Measurements from ENCODE around the gene TMEM184A.
A peak's percentile ranks its signal among the peaks of the same experiment; 100 is the strongest.
"Not testable (repeated sequence)": the region's sequence is repeated elsewhere in the genome, so short reads cannot be mapped to it uniquely, and the experiment has no call there.

TMEM184A gene

DNA sequence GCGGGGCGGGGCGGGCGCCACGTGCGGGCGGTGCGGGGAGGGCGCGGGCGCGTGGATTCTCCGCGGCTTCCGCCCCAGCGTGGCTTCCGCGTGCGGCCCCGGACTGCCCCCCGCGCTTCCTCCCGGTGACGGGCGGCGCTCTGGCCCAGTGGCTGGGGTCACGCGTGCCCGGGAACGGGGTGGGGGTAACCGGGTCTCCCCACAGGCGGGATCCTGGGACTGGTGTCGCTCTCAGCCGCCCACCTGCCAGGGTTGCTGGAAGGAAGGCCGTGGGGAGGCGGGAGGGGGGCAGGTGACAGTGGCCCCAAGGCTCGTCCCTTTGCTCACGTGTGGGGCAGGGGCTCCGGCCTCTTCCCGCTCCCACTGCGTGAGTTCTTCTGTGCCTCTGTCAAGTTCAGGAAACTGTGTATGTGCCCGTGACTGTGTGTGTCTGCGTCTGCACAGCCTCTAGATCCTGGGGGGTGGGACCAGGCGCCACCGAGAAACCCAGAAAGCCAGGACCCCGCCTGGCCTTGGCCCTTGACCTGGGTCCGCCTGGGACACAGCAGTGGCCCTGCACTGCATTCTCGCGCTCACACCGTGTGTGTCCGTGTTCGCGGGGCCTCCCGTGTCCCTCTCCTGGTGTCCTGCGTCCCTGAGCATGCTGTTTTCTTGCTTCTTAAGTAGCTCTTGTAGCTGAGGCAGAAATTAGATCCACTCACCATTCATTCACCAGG, 24.6 kb downstream of the TMEM184A start:
- Mint-ChIP-seq H3K9me3 (no peaks in the 10 kb centered on the region), H3K4me3 (peak overlapping the region; percentile 87 to 89), H3K36me3 (peaks cover 3 to 16% of the 10 kb centered on the region in 2 donors), H3K27ac (peak overlapping the region; percentile 93), H3K4me1 (peaks cover 22 to 34% of the 10 kb centered on the region in 2 donors), H3K27me3 (peaks cover 0 to 5% of the 10 kb centered on the region in 2 donors)
- peak; percentile 14 to 26 for ATAC-seq (replicated peaks)
- DNase-seq = no peak

GRCh38 chr7:1530946-1531262, 25.1 kb downstream of the TMEM184A start:
- Mint-ChIP-seq H3K36me3 (peaks cover 3 to 16% of the 10 kb centered on the region in 2 donors), H3K4me1 (peaks cover 21 to 34% of the 10 kb centered on the region in 2 donors), H3K27ac (no peak overlapping the region), H3K9me3 (no peaks in the 10 kb centered on the region), H3K4me3 (no peak overlapping the region), H3K27me3 (peaks cover 0 to 9% of the 10 kb centered on the region in 2 donors)
- ATAC-seq (replicated peaks) (peak; percentile 18 to 30), DNase-seq (no peak)

DNA sequence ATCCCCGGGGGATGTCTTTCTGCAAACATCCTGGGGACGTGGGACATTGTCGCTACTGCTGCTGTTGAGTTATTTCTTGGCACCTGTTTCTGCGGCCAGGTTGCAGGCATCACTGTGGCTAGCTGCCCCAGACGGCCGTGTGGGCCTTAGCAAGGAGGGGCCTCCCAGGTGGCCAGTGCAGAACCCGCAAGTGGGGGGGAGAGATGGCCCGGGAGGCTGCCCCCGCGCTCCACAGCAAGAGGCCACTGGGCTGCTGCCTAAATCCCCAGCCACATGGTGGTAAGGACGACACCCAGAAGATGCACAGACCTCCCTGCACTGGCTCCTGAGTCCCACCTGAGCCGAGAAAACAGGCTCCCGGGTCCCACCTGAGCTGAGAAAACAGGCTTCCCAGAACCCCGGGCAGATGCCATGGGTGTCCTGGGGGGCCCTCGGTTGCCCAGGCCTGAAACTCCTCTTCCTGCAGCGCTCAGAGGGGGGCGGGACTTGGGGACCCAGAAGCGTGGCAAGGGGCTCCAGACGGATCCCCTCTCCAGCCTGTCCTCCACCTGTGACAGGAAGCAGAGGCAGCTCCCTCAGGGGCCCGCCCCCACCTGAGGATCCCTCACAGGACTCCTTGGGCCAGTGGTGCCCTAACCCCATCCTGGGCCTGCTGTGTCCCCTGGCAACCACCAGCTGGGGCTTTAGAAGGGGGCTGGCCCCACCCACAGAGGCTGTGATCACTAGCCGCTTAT, 26.5 kb downstream of the TMEM184A start:
- DNase-seq (no peak), ATAC-seq (replicated peaks) (no peak)
- peak overlapping the region; percentile 74 to 75 for H3K4me3 Mint-ChIP-seq
- peaks cover 21 to 33% of the 10 kb centered on the region in 2 donors for H3K4me1 Mint-ChIP-seq
- H3K27ac Mint-ChIP-seq = peak overlapping the region; percentile 62
- no peaks in the 10 kb centered on the region for H3K9me3 Mint-ChIP-seq
- H3K27me3 Mint-ChIP-seq = peaks cover 0 to 12% of the 10 kb centered on the region in 2 donors
- peaks cover 3 to 13% of the 10 kb centered on the region in 2 donors for H3K36me3 Mint-ChIP-seq

GRCh38 chr7:1526271-1526754, 29.7 kb downstream of the TMEM184A start:
- H3K27ac Mint-ChIP-seq = peak overlapping the region; percentile 9
- no peak overlapping the region for H3K4me3 Mint-ChIP-seq
- DNase-seq (no peak), ATAC-seq (replicated peaks) (no peak)
- H3K4me1 Mint-ChIP-seq = peaks cover 8% of the 10 kb centered on the region in 2 donors
- H3K9me3 Mint-ChIP-seq = peaks cover 0 to 2% of the 10 kb centered on the region in 2 donors
- H3K36me3 Mint-ChIP-seq = no peaks in the 10 kb centered on the region
- peaks cover 0 to 12% of the 10 kb centered on the region in 2 donors for H3K27me3 Mint-ChIP-seq

- peaks cover 0 to 2% of the 10 kb centered on the region in 2 donors for H3K9me3 Mint-ChIP-seq
- ATAC-seq (replicated peaks) (no peak), DNase-seq (no peak)
- H3K27me3 Mint-ChIP-seq = peaks cover 0 to 12% of the 10 kb centered on the region in 2 donors
- no peak overlapping the region for H3K4me3 Mint-ChIP-seq
- H3K4me1 Mint-ChIP-seq = peaks cover 8 to 11% of the 10 kb centered on the region in 2 donors
- H3K36me3 Mint-ChIP-seq = no peaks in the 10 kb centered on the region
- H3K27ac Mint-ChIP-seq = no peak overlapping the region
These were observed 30.6 kb downstream of the TMEM184A start for GRCh38 chr7:1525409-1525808.

- Mint-ChIP-seq H3K27ac (no peak overlapping the region), H3K4me3 (no peak overlapping the region), H3K9me3 (peaks cover 8 to 9% of the 10 kb centered on the region in 2 donors), H3K36me3 (peaks cover 0 to 6% of the 10 kb centered on the region in 2 donors), H3K4me1 (peaks cover 8 to 11% of the 10 kb centered on the region in 2 donors), H3K27me3 (peaks cover 0 to 12% of the 10 kb centered on the region in 2 donors)
- no peak for ATAC-seq (replicated peaks)
- no peak for DNase-seq
These were observed 32.2 kb downstream of the TMEM184A start for GRCh38 chr7:1523844-1524243.

DNA sequence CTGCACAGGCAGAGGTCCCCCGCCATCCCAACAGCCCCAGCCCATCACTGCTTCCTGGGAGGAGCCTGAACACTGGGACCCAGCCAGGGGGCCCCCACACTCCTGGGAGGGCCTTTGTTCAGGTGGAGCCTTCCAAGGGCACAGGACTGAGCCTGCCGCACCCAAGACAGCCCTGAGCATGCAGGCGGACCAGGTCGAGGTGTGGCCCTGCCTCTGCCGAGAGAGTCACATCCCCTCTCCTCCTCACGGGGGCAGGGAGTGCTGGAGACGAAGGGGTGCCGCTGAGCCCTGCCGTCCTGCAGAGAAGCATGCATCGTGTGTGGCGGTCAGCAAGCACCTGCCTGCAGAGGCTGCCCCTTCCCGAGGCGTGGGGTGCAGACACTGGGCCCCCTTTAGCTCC, 32.8 kb downstream of the TMEM184A start:
- Mint-ChIP-seq H3K36me3 (peaks cover 0 to 6% of the 10 kb centered on the region in 2 donors), H3K27ac (no peak overlapping the region), H3K9me3 (peaks cover 8 to 10% of the 10 kb centered on the region in 2 donors), H3K4me1 (peaks cover 8 to 11% of the 10 kb centered on the region in 2 donors), H3K4me3 (no peak overlapping the region), H3K27me3 (peaks cover 0 to 12% of the 10 kb centered on the region in 2 donors)
- ATAC-seq (replicated peaks) = no peak
- DNase-seq = no peak

- Mint-ChIP-seq H3K36me3 (peaks cover 0 to 6% of the 10 kb centered on the region in 2 donors), H3K27me3 (peaks cover 0 to 7% of the 10 kb centered on the region in 2 donors), H3K9me3 (peaks cover 8 to 10% of the 10 kb centered on the region in 2 donors), H3K27ac (no peak overlapping the region), H3K4me1 (peaks cover 6 to 11% of the 10 kb centered on the region in 2 donors), H3K4me3 (no peak overlapping the region)
- ATAC-seq (replicated peaks) (peak; percentile 29 to 61), DNase-seq (no peak)
These were observed 34.5 kb downstream of the TMEM184A start for GRCh38 chr7:1521456-1521855.

DNA sequence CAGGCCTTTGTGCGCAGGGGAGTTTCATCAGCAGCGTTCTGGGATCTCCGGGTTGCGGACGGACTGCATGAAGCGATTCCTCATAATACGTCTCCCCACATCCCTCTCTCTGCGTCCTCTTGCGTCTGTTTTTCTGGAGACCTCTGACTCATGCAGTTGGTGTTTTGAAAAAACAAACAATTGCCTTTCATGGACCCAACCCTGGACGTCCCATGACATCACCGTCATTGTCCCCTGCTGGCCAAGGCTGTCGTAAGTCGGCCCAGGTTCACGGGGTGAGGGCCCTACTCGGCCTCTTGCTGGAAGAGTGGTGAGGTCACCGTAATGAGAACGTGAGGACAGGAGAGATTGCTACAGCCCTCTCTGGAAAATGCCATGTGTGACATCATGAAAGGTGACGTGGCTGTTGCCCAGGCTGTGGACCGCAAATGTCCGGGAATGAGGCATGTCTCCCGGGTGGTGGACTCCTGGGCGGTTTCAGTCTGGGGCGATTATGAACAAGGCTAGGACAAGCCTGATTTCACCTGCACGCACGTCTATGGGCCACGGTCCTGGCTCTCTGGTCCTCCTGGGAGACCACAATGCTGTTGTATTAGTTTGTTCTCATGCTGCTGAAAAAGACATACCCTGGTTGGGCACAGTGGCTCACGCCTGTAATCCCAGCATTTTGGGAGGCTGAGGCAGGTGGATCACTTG, 35.3 kb downstream of the TMEM184A start:
- Mint-ChIP-seq H3K4me3 (no peak overlapping the region), H3K9me3 (peaks cover 8 to 10% of the 10 kb centered on the region in 2 donors), H3K27ac (no peak overlapping the region), H3K36me3 (peaks cover 0 to 6% of the 10 kb centered on the region in 2 donors), H3K4me1 (peaks cover 6 to 11% of the 10 kb centered on the region in 2 donors), H3K27me3 (peaks cover 0 to under 1% of the 10 kb centered on the region in 2 donors)
- DNase-seq (no peak), ATAC-seq (replicated peaks) (no peak)

- not testable (repeated sequence) for DNase-seq; H3K36me3 Mint-ChIP-seq; H3K27me3 Mint-ChIP-seq; H3K9me3 Mint-ChIP-seq; H3K27ac Mint-ChIP-seq; ATAC-seq (replicated peaks); H3K4me3 Mint-ChIP-seq
- peaks cover 10 to 11% of the 10 kb centered on the region in 2 donors for H3K4me1 Mint-ChIP-seq
These were observed 36.6 kb downstream of the TMEM184A start for GRCh38 chr7:1519322-1519922.

DNA sequence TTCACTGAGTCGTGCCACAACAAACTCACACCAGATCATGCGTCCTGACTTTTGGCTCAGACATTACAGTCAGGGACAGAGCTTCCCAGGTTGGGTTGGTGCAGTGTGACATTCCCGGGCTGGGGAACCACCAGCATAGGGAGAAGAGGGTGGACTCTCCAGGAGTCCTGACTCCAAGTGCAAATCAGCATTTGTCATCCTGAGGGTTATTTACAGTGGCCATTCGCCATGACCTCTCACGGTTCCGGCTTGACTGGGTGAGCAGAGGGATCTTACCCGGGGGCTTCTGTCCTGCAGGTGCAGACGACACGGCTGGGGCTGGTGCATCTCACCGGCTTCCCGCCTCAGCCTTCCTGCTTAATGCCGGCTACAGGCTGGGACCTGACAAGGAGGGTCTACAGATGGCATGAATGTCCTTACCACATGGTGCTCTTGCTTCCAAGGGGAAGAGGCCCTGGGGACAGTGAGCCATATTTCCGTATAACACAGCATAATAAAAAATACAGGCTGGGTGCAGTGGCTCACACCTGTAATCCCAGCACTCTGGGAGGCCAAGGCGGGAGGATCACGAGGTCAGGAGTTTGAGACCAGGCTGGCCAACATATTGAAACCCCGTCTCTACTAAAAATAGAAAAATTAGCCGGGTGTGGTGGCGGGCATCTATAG, 39.3 kb downstream of the TMEM184A start:
- peaks cover 28 to 29% of the 10 kb centered on the region in 2 donors for H3K4me1 Mint-ChIP-seq
- ATAC-seq (replicated peaks) (no peak), DNase-seq (no peak)
- no peak overlapping the region for H3K27ac Mint-ChIP-seq
- H3K9me3 Mint-ChIP-seq = peaks cover 8% of the 10 kb centered on the region in 2 donors
- H3K27me3 Mint-ChIP-seq = no peaks in the 10 kb centered on the region
- peaks cover 0 to 6% of the 10 kb centered on the region in 2 donors for H3K36me3 Mint-ChIP-seq
- H3K4me3 Mint-ChIP-seq = no peak overlapping the region

- H3K4me1 Mint-ChIP-seq = peaks cover 31 to 33% of the 10 kb centered on the region in 2 donors
- H3K9me3 Mint-ChIP-seq; H3K36me3 Mint-ChIP-seq; DNase-seq; H3K4me3 Mint-ChIP-seq; H3K27me3 Mint-ChIP-seq; ATAC-seq (replicated peaks); H3K27ac Mint-ChIP-seq: not testable (repeated sequence)
These were observed 40.5 kb downstream of the TMEM184A start for GRCh38 chr7:1515509-1515967.

DNA sequence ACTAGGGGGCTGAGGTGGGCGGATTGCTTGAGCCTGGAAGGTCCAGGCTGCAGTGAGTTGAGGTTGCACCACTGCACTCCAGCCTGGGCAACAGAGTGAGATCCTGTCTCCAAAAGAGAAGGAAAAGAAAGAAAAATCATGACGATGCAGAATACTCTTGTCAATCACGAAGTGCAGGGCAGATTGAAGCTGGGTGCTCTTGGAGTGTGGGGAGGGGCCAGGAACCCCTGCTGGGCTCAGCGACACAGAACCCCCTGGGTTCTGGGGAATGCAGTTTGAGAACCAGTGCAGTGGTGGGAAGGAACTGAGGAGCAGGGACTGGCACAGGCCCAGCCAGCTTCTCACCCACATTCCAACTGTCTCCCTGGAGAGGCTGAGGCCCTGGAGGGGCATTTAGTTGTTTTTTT, 41.0 kb downstream of the TMEM184A start:
- Mint-ChIP-seq H3K27me3 (no peaks in the 10 kb centered on the region), H3K4me1 (peaks cover 33 to 38% of the 10 kb centered on the region in 2 donors), H3K4me3 (no peak overlapping the region), H3K27ac (no peak overlapping the region), H3K9me3 (peaks cover 8% of the 10 kb centered on the region in 2 donors), H3K36me3 (peaks cover 0 to 6% of the 10 kb centered on the region in 2 donors)
- no peak for ATAC-seq (replicated peaks)
- DNase-seq = no peak

All from stimulated activated naive B cell treated with anti-CD40 and anti-IgM and Interleukin-4, amounts not matched to agents 10 μg/mL and 1 μg/mL and 100 μg/mL, for 72 hours (primary cell).